ENCODE data around the gene LCT. TPM values are rescaled to one million over a fixed set of nuclear protein-coding genes. Genes with fewer than 3 reads are reported as not detected.

The LCT gene
- total RNA-seq, 4 donors from 2014 or later, result under 0.01 TPM; not detected in 3

DNA sequence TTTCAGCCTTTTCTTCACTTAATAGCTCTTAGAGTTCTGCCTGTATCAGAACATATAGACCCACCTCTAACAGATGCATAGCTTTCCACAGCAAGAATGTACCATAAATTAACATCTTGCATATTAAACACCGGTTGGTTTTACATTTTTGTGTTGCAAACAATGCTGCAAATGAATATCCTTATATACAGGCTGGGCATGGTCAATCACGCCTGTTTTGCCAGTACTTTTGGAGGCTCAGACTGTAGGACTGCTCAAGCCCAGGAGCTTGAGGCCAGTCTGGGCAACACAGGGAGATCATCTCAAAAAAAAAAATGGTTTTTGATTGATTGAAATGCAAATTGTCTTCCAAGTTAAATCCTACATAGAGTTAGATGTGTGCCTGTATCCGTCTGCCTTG is 1.5 kb upstream of the LCT start:
- H3K4me1 ChIP-seq, result peaks cover 0 to 9% (median 4%) of the 10 kb centered on the region in 3 donors
- no peak overlapping the region for H3K4me3 ChIP-seq
- no peaks in the 10 kb centered on the region for H3K27me3 ChIP-seq
- H3K36me3 ChIP-seq, result peaks cover 0 to 25% (median 0%) of the 10 kb centered on the region in 3 donors
- DNase-seq, result no peak
- H3K9me3 ChIP-seq, result no peaks in the 10 kb centered on the region
- H3K27ac ChIP-seq, result no peak overlapping the region
- TF ChIP-seq, protein P1, sequence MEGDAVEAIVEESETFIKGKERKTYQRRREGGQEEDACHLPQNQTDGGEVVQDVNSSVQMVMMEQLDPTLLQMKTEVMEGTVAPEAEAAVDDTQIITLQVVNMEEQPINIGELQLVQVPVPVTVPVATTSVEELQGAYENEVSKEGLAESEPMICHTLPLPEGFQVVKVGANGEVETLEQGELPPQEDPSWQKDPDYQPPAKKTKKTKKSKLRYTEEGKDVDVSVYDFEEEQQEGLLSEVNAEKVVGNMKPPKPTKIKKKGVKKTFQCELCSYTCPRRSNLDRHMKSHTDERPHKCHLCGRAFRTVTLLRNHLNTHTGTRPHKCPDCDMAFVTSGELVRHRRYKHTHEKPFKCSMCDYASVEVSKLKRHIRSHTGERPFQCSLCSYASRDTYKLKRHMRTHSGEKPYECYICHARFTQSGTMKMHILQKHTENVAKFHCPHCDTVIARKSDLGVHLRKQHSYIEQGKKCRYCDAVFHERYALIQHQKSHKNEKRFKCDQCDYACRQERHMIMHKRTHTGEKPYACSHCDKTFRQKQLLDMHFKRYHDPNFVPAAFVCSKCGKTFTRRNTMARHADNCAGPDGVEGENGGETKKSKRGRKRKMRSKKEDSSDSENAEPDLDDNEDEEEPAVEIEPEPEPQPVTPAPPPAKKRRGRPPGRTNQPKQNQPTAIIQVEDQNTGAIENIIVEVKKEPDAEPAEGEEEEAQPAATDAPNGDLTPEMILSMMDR (IDR thresholded peaks at IDR 0.05), result no peak
- TF ChIP-seq POLR2A (IDR thresholded peaks at IDR 0.05), result no peak
- intact Hi-C loops (cut with DNase I), result no loop called here
- WGBS, 2 donors, result 83 to 93% methylated on average over 3 of the region's 3 CpGs

GRCh38 chr2:135832891-135833290 is 4.1 kb downstream of the LCT start:
- Histone ChIP-seq H3K27ac (no peak overlapping the region), H3K36me3 (no peaks in the 10 kb centered on the region), H3K4me3 (no peak overlapping the region), H3K27me3 (no peaks in the 10 kb centered on the region), H3K9me3 (no peaks in the 10 kb centered on the region), H3K4me1 (no peaks in the 10 kb centered on the region)
- TF ChIP-seq, protein P1 (IDR thresholded peaks at IDR 0.05), result no peak
- no peak for TF ChIP-seq POLR2A (IDR thresholded peaks at IDR 0.05)
- 84 to 89% methylated on average over 6 of the region's 6 CpGs for WGBS, 2 donors
- intact Hi-C loops (cut with DNase I), result no loop called here
- no peak for DNase-seq

DNA sequence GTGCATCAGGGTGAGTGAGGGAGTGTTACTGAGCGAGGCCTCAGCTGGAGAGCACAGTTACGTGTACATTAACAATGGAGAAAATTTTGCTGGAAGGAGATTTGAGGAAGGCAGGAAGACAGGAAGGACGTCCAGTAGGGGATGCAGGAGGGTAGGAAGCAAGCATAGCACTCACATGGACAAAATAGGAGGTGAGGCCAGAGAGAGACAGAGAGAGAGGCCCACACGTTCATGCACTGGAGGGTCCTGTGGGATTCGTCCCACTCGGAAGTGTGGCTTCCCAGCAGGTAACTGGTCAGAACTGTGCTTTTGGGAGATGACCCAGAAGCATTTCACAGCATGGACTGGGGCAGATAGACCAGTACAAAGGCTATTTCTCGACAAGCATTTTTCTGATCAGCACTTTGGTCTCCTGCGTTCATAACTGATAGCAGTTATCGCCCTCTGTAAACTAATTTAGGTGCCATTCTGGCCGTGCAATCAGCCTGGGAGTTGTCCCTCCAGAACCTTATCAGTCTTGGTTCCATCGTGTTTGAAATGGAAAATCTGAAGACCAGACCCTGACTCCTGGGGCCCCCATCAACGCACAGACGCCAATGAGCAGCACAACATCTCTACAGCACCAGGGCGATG is 5.7 kb downstream of the LCT start:
- Histone ChIP-seq H3K4me3 (no peak overlapping the region), H3K9me3 (no peaks in the 10 kb centered on the region), H3K27ac (no peak overlapping the region), H3K36me3 (no peaks in the 10 kb centered on the region), H3K4me1 (no peaks in the 10 kb centered on the region), H3K27me3 (no peaks in the 10 kb centered on the region)
- intact Hi-C loops (cut with DNase I), result no loop called here
- 80 to 84% methylated on average over 13 to 14 of the region's 14 CpGs for WGBS, 2 donors
- no peak for TF ChIP-seq POLR2A (IDR thresholded peaks at IDR 0.05)
- no peak for DNase-seq

- DNase-seq, result no peak
- 74 to 82% methylated on average over 13 of the region's 13 CpGs for WGBS, 2 donors
- TF ChIP-seq, protein P1 (IDR thresholded peaks at IDR 0.05), result no peak
- TF ChIP-seq POLR2A (IDR thresholded peaks at IDR 0.05), result no peak
- Histone ChIP-seq H3K4me3 (no peak overlapping the region), H3K27me3 (no peaks in the 10 kb centered on the region), H3K27ac (no peak overlapping the region), H3K36me3 (no peaks in the 10 kb centered on the region), H3K4me1 (no peaks in the 10 kb centered on the region), H3K9me3 (no peaks in the 10 kb centered on the region)
- intact Hi-C loops (cut with DNase I), result no loop called here
Measured at GRCh38 chr2:135829378-135830135, 7.4 kb downstream of the LCT start.

DNA sequence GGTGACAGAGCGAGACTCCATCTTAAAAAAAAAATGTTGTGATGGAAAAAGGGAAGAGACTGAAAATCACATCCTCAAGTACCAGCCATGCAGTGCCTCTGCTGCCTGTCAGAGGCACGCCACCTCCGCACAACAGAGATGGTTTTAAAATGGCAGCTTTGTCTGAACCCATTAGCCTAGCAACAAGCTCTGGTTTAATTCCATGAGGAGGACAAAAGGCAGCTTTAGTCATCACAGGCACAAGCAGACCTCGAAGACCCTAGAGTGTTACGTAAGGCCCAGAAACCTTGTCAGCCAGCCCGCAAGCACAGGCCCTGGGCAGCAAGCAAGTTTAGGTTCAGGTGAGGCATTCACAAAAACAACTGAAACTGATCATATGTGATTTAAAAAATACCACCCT is 10.4 kb downstream of the LCT start:
- WGBS, 2 donors, result 87 to 90% methylated on average over 5 to 6 of the region's 6 CpGs
- Histone ChIP-seq H3K9me3 (peaks cover 0 to 5% (median 0%) of the 10 kb centered on the region in 3 donors), H3K27me3 (no peaks in the 10 kb centered on the region), H3K36me3 (no peaks in the 10 kb centered on the region), H3K27ac (no peak overlapping the region), H3K4me1 (no peaks in the 10 kb centered on the region), H3K4me3 (no peak overlapping the region)
- DNase-seq, result no peak
- intact Hi-C loops (cut with DNase I), result no loop called here
- TF ChIP-seq, protein P1 (IDR thresholded peaks at IDR 0.05), result no peak
- no peak for TF ChIP-seq POLR2A (IDR thresholded peaks at IDR 0.05)

Measured in esophagus squamous epithelium (tissue), 5 donors.